Measurements from ENCODE around the gene SIMC1.

Gene SIMC1

DNA sequence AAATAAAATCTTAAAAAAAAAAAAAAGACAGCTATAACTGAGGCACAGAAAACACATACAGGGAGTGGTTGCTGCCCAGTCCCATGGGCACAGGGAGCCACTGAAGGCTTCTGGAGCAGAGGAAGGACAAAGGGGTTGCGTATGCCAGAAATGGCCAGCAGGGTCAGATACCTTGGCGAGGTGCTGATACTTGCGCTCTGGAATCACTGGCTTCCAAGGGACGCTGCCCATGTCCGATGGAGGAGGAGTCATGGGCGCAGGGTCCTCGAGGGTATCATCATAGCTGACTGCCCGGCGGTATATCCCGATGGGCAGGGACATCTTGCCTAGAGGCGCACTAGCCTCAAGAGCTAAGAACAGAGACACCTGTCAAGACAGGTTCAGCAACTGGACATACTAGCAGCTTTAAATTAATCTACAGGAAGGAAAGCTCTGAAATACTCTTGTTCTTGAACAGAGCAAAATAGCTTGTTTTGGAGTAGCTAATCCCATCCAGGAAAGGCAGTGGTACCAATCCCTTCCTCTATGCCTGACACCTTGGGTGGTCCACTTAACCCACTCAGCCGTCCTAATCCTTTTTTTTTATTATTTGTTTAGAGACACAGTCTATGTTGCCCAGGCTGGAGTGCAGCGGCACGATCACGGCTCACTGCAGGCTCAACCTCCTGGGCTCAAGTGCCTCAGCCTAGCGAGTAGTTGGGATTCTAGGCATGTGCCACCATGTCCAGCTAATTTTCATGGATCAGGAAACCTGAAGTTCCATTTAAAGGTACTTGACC lies 117.4 kb downstream of the SIMC1 start:
- Mint-ChIP-seq H3K27me3 (no peaks in the 10 kb centered on the region), H3K27ac (no peak overlapping the region), H3K36me3 (ENCODE audit: low read depth) (peaks cover 30% of the 10 kb centered on the region), H3K4me3 (no peak overlapping the region), H3K9me3 (no peaks in the 10 kb centered on the region), H3K4me1 (peaks cover 26% of the 10 kb centered on the region)
- DNase-seq = no peak
- ATAC-seq = no peak

DNA sequence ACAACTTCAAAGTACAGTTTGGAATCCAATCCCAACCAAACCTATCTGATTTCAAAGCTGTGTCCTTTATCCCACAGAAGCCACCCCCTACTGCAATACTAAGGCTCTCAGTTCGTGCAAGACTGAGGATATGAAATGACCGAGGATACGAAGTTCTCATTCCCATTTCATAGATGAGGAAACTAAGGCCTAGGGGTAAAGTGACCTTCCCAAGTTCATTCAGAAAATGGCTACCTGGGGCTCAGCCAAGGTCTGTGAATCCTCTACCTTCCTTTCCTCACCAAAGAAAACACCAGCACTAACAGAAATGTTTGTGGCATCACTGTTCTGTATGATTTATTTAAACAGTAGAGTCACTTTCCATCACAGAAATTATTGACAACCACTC lies 117.9 kb downstream of the SIMC1 start:
- Mint-ChIP-seq H3K4me3 (no peak overlapping the region), H3K27me3 (no peaks in the 10 kb centered on the region), H3K27ac (no peak overlapping the region), H3K4me1 (peaks cover 26% of the 10 kb centered on the region), H3K9me3 (no peaks in the 10 kb centered on the region), H3K36me3 (ENCODE audit: low read depth) (peaks cover 30% of the 10 kb centered on the region)
- DNase-seq (no peak), ATAC-seq (no peak)

DNA sequence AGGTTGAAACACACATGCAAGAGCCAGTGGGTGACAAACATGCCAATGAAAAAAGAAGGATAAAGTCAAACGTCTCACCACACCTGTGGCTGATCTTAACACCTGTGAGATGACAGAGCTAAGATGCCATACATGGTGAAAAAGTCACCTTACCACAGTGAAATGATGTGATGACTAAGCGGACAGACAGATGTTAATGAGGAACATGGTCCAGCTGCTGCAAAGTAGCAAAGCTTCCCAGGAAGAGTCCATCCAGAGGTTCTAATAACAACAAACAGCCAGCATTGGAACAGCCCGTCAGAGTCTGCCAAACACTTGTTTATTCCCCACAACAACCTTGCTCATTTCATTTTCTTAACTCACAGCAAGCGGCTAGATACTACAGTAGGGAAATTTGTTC lies 121.4 kb downstream of the SIMC1 start:
- Mint-ChIP-seq H3K27me3 (no peaks in the 10 kb centered on the region), H3K36me3 (ENCODE audit: low read depth) (peaks cover 19% of the 10 kb centered on the region), H3K27ac (peak overlapping the region; percentile 56), H3K4me1 (peaks cover 36% of the 10 kb centered on the region), H3K4me3 (peak overlapping the region; percentile 96), H3K9me3 (no peaks in the 10 kb centered on the region)
- ATAC-seq = no peak
- DNase-seq = no peak

DNA sequence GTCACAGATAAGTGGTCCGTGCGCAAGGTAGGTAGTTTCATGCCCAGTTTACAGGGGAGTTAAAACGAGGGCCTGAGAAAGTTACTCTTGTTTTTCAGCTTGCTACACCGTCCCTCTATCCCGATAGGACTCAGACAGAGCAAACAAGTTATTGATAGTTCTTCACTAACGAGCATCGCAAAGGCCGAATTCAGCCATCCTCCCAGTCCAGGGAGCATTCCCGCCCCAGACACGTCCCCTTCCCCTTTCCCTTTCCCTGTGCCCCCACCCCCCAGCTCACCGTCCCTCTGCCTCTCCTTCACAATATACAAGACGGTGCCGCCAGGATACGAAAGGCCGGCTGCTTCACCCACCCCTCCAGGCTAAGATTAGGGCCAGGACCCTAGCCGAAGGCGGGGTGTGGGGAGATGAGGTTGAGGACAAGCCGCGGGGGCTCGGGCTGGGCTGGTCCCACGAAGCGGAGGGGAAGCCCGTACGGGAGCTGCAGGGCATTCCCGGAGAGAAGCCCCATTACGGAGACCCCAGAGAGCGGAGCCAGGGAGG lies 122.7 kb downstream of the SIMC1 start:
- ATAC-seq = no peak

DNA sequence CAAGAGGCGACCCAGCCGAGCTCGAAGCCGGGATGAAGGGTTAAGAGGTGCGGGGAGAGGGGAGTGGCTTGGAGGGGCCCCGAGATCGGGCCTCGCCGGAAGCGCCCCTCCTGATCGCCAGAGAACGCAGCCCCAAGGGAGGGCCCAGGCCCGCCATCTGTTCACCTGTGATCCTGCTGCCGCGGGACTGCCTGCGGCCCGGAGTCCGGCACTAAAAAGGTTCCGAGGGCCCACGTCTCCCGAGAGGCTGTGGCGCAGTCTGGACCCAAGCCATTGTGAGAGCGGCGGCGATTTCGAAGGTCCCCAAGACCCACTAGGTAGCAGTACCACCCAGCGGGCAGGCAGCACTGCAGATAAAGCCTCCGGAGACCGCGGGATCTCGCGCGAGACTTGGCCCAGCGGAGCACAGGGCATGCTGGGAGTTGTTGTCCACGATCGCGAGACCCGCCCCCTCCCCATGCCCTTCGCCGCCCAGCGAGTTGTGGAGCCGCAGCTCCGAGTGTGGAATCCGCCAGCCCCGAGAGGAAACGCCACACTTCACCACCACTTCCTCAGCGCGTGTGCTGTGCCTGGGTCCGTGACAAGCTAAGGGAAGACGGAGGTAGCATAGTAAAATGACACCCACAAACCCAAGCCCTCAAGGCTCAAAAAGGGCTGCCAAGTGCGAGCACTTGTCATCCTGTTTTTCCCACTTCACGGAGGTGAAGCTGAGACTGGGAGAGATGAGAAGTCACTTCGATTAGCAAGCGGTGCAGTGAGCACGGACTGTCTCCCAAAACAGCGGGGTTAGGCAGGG lies 123.4 kb downstream of the SIMC1 start, which contains the start of gene KIAA1191:
Gene KIAA1191 (minus strand): TSS at position 328 of the 796 bp plus-strand sequence. CDS start 2,256 bp downstream, outside the sequence.
- no peaks in the 10 kb centered on the region for H3K27me3 Mint-ChIP-seq
- ATAC-seq (peak; percentile 93), DNase-seq (peak; percentile 93)
- H3K27ac Mint-ChIP-seq = peak within 1 kb of the TSS; percentile 94
- no peaks in the 10 kb centered on the region for H3K9me3 Mint-ChIP-seq
- peak within 1 kb of the TSS; percentile 96 for H3K4me3 Mint-ChIP-seq
- H3K4me1 Mint-ChIP-seq = peaks cover 36% of the 10 kb centered on the region
- H3K36me3 Mint-ChIP-seq (ENCODE audit: low read depth) = peaks cover 17% of the 10 kb centered on the region

More for the DNA sequence above, 122.7 kb downstream of the SIMC1 start:
- peaks cover 15% of the 10 kb centered on the region for H3K36me3 Mint-ChIP-seq (ENCODE audit: low read depth)
- H3K27ac Mint-ChIP-seq = peak overlapping the region; percentile 94
- DNase-seq = peak; percentile 15
- no peaks in the 10 kb centered on the region for H3K9me3 Mint-ChIP-seq
- H3K4me3 Mint-ChIP-seq = peak overlapping the region; percentile 96
- H3K27me3 Mint-ChIP-seq = no peaks in the 10 kb centered on the region
- H3K4me1 Mint-ChIP-seq = peaks cover 35% of the 10 kb centered on the region

DNA sequence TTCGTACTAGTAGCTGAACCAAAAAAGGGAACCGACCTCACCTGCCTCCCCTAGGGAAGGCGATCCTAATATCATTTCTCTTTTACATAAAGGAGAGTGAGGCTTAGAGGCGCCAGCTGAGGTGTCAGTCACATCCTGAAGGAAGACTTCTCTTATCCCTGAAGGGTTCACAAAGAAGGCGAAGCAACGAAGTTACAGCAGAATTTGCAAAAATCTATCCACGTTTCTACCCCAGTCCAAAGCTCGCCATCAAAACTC lies 123.9 kb downstream of the SIMC1 start:
- Mint-ChIP-seq H3K36me3 (ENCODE audit: low read depth) (peaks cover 20% of the 10 kb centered on the region), H3K9me3 (no peaks in the 10 kb centered on the region), H3K27me3 (no peaks in the 10 kb centered on the region), H3K27ac (peak overlapping the region; percentile 94), H3K4me3 (peak overlapping the region; percentile 96), H3K4me1 (peaks cover 38% of the 10 kb centered on the region)
- ATAC-seq (no peak), DNase-seq (no peak)

DNA sequence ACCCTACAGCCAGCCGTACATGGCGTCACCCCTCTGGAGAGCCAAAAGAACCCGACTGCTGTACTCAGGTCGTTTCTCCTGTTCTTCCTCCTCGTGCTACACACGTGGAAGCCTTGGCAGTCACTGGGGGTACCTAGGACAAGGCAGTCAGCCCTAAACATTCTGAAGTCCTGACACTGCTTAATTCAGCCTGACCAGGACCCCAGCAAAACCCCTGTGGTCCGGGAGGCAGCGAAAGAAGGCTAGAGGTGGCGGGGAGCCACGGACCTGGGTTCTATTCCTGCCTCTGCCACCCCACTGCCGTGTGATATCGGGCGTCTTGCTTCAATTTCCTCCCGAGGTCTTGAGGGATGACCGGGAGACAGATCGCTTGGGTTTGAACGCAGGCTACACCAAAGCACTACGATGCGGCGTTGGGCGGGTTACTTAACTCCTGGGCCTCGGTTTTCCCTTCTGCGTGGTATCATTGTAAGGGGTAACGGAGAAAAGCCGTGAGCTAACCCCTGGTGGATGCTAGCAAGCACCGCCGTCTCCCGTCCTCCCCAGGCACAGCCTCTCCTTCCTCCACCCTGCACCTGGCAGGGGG lies 126.6 kb downstream of the SIMC1 start:
- H3K9me3 Mint-ChIP-seq = no peaks in the 10 kb centered on the region
- no peak for ATAC-seq
- no peaks in the 10 kb centered on the region for H3K27me3 Mint-ChIP-seq
- no peak for DNase-seq
- H3K36me3 Mint-ChIP-seq (ENCODE audit: low read depth) = peaks cover 17% of the 10 kb centered on the region
- H3K4me3 Mint-ChIP-seq = peak overlapping the region; percentile 76
- H3K27ac Mint-ChIP-seq = peak overlapping the region; percentile 77
- H3K4me1 Mint-ChIP-seq = peaks cover 31% of the 10 kb centered on the region

DNA sequence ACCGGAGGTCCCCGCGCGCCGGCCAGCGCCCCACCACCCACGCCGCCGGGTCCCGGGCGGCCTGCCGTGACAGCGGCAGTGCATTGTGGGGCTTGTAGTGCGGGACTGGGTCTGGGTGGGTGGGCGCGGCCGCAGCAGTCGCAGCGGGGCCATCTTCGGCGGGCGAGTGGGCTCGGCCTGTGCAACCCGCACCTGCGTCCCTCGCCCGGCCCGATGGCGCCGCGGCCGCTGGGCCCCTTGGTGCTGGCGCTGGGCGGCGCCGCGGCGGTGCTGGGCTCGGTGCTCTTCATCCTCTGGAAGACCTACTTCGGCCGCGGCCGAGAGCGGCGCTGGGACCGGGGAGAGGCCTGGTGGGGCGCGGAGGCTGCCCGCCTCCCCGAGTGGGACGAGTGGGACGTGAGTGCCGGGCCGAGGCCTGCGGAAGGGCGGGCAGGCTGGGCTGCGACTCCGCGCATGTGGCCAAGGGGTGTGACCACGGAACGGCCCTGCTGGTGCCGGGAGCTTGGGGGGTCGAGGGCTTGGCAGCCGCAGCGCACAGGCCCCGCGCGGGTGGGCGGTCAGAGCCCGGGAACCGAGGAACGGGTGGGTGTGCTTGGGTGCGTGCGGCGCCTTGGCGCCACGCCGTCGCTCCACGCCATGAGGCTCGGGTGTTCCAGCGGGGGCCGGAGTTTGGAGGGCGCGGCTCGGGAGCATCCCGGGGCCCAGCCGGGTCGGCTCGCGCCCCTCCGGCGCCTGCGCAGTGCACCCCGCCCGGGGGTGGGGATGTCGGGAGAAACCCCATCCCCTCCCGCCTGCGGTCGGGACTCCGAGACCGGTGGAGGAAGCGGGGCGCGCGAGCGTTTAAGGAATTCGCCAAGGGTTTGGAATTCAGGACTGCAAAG lies 127.4 kb downstream of the SIMC1 start, which contains the start of gene ARL10:
Gene ARL10 (plus strand): TSS at position 137 of the 881 bp plus-strand sequence. CDS start 77 bp downstream, at position 214.
- no peaks in the 10 kb centered on the region for H3K27me3 Mint-ChIP-seq
- peak; percentile 44 for ATAC-seq
- peak within 1 kb of the TSS; percentile 77 for H3K27ac Mint-ChIP-seq
- DNase-seq = peak; percentile 72
- H3K36me3 Mint-ChIP-seq (ENCODE audit: low read depth) = peaks cover 18% of the 10 kb centered on the region
- H3K4me3 Mint-ChIP-seq = peak within 1 kb of the TSS; percentile 76
- H3K4me1 Mint-ChIP-seq = peaks cover 31% of the 10 kb centered on the region
- H3K9me3 Mint-ChIP-seq = no peaks in the 10 kb centered on the region

DNA sequence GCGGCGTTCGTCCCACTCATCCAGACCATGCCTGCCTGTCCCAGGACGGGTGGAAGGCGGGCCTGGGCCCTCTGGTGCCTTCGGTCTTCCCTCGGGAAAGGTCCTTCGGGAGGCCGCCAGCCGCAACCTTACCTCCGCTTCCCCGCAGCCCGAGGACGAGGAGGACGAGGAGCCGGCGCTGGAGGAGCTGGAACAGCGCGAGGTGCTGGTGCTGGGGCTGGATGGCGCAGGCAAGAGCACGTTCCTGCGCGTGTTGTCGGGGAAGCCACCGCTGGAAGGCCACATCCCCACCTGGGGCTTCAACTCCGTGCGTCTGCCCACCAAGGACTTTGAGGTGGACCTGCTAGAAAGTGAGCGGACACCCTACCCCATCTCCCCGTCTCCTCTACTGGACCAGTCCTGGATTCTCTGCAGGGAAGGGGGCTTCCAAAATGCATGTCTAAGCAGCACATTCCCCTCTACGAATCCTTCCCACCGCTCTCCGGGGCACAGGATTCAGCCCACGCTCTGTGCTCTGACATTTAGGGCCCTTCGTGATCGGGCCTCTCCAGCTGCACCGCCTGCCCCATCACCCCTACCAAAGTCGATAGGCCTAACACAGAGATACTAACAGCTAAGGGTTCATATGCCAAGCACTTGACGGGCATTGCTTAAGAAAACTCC lies 128.1 kb downstream of the SIMC1 start:
- Mint-ChIP-seq H3K9me3 (no peaks in the 10 kb centered on the region), H3K27me3 (no peaks in the 10 kb centered on the region), H3K36me3 (ENCODE audit: low read depth) (peaks cover 22% of the 10 kb centered on the region), H3K4me3 (peak overlapping the region; percentile 70), H3K27ac (peak overlapping the region; percentile 68), H3K4me1 (peaks cover 31% of the 10 kb centered on the region)
- no peak for ATAC-seq
- DNase-seq = no peak

DNA sequence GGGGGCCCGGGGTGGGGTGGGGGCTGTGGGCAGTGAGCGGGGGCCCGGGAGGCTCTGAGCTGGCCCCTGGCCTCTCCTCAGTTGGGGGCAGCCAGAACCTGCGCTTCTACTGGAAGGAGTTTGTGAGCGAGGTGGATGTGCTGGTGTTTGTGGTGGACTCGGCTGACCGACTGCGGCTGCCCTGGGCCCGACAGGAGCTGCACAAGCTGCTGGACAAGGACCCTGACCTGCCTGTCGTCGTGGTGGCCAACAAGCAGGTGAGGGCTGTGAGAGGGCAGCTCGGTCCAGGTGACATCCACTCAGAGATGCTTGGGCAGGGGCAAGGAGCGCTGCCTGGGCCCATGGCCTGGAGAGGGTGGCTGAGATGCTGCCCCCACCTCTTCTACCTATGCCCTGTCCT lies 130.5 kb downstream of the SIMC1 start:
- Mint-ChIP-seq H3K4me3 (no peak overlapping the region), H3K4me1 (peaks cover 19% of the 10 kb centered on the region), H3K27ac (no peak overlapping the region), H3K9me3 (no peaks in the 10 kb centered on the region), H3K27me3 (no peaks in the 10 kb centered on the region), H3K36me3 (ENCODE audit: low read depth) (peaks cover 22% of the 10 kb centered on the region)
- DNase-seq = no peak
- ATAC-seq = no peak

DNA sequence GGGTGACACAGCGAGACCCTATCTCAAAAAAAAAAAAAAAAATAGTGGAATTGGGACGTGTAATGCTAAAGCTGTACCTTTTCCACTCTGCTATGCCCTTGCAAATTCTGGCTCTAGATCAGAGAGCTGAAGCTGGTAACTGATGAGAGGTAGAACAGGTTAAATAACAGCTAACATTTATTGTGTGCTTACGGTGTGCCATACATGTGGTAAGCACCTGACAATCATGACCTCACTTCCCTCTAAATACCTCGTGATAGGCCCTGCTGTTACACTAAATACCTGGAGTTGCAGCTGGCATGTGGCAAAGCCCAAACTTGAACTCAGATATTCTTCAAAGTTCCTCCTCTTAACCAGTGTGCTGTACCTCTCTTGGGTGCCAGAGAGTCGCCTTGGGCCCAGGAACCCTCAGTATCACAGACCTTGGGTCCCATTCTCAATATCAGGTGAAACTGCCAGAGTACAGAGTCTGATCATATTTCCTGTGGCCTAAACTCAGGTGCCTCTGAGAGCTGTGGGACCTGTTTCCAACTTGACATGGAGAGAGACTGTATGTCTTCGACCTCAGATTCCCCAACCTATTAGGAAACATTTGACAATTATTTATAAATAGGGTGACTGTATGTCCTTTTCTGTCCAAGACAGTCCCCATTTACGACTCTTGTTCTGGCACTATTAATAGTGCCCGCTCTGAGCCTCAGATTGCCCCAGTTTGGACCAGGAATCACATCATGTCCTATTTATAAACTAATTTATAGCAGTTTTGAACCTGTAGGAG lies 131.9 kb downstream of the SIMC1 start:
- no peak overlapping the region for H3K4me3 Mint-ChIP-seq
- no peaks in the 10 kb centered on the region for H3K9me3 Mint-ChIP-seq
- ATAC-seq = no peak
- no peak overlapping the region for H3K27ac Mint-ChIP-seq
- peaks cover 22% of the 10 kb centered on the region for H3K36me3 Mint-ChIP-seq (ENCODE audit: low read depth)
- no peak for DNase-seq
- peaks cover 13% of the 10 kb centered on the region for H3K4me1 Mint-ChIP-seq
- H3K27me3 Mint-ChIP-seq = no peaks in the 10 kb centered on the region

DNA sequence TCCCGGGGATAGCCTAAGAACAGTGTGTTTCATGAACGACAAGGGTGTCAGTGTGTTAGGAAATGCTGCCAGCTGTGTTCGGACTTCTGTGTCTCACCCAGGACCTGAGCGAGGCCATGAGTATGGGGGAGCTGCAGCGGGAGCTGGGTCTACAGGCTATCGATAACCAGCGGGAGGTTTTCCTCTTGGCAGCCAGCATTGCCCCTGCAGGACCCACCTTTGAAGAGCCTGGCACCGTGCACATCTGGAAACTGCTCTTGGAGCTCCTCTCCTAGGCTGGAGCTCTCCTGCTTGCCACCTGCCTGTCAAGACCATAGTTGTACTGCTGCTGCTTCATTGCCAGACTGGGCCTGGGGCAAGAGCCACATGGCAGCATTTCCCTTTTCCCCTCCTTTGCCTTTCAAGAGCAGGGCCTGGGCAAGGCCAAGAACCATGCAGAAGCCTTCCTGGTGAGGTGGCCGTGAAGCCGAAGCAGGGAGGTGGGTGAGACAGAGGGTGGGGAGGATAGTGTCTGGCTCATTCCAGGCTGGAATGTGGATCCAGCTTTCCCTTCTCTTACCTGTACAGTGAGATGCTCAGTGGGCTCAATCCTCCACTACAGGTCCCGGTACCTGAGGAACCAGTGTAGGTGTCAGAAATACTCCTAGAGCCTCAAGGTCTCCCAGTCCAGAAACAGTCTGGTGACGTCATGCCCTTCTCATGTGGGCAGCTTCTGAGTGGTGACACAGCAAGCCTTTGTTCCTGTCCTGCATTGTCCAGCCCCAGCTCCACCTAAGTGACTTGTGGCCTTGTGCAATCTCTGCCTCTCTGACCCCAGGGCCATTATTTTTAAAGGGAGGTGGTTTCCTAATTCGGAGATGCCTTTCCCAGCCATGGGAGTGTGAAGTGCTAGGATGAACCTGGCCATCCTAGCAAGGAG lies 133.7 kb downstream of the SIMC1 start:
- no peak for DNase-seq
- ATAC-seq = no peak
- no peak overlapping the region for H3K4me3 Mint-ChIP-seq
- no peaks in the 10 kb centered on the region for H3K9me3 Mint-ChIP-seq
- H3K27ac Mint-ChIP-seq = no peak overlapping the region
- peaks cover 20% of the 10 kb centered on the region for H3K36me3 Mint-ChIP-seq (ENCODE audit: low read depth)
- H3K27me3 Mint-ChIP-seq = no peaks in the 10 kb centered on the region
- peaks cover 9% of the 10 kb centered on the region for H3K4me1 Mint-ChIP-seq
